Astrocyte of the spinal cord (primary cell): ENCODE results near the gene SH3RF2.

Experiments used
- DNase-seq: peaks from one replicate; pipeline ENCODE4 v3.0.0; 2011; ENCODE audit warnings: low read depth, low spot score
- H3K4me3 ChIP-seq: 2 replicates; pipeline ENCODE4 v1.5.1; 2011; ENCODE audit warnings: low read depth, mild to moderate bottlenecking, low read length, moderate library complexity
- CTCF ChIP-seq: IDR thresholded peaks from 2 replicates; pipeline ENCODE4 v1.5.1; 2012; ENCODE audit warnings: low read depth, mild to moderate bottlenecking, low read length, inconsistent platforms
- in situ Hi-C: cut with HindIII; loops from 2 replicates; pipeline ENCODE4 v1.10.0; 2017; ENCODE audit warnings: low sequenced_read_pairs

SH3RF2 gene

GRCh38 chr5:146109379-146109778 lies 173.0 kb downstream of the SH3RF2 start:
- TF ChIP-seq CTCF, result no peak
- in situ Hi-C loops, result no loop called here
- DNase-seq, result no peak
- H3K4me3 ChIP-seq, result no peak overlapping the region

DNA sequence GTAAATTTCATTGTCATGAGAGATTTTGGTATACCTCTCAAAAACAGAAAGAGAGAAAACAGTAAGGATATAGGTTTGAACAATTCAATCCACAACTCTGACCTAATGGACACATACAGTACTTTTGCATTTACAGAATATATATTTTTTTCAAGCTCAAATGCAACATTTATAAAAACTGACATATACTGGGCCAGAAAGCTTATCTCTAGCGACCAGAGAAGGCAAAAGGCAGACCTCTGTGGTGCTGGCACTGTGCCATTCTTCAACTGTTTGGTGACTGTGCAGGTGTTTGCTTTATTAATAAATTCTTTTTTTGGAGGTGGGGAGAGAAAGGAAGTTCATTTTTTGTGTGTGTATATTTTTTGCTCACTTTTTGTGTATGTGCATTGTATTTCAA lies 175.0 kb downstream of the SH3RF2 start:
- TF ChIP-seq CTCF, result no peak
- in situ Hi-C loops, result no loop called here

GRCh38 chr5:146112476-146112875 lies 176.1 kb downstream of the SH3RF2 start:
- in situ Hi-C loops, result no loop called here

More for the DNA sequence above, 175.0 kb downstream of the SH3RF2 start:
- no peak overlapping the region for H3K4me3 ChIP-seq
- DNase-seq, result no peak

More at GRCh38 chr5:146112476-146112875, 176.1 kb downstream of the SH3RF2 start:
- H3K4me3 ChIP-seq, result no peak overlapping the region
- DNase-seq, result no peak
- no peak for TF ChIP-seq CTCF
